HG03095 (cell line): ENCODE measurements around the gene GNPTG.

Experiments
- ATAC-seq: cut with Tn5 transposase; IDR thresholded peaks from one replicate; pipeline ENCODE4 v1.9.1; 2021; ENCODE audit warnings: moderate library complexity; ENCODE audit not compliant: unreplicated experiment

GNPTG gene

GRCh38 chr16:1392826-1393225 lies 41.1 kb downstream of the GNPTG start:
- ATAC-seq: no peak

GRCh38 chr16:1393613-1394176 lies 42.0 kb downstream of the GNPTG start:
- no peak for ATAC-seq

GRCh38 chr16:1394367-1394951 lies 42.7 kb downstream of the GNPTG start:
- no peak for ATAC-seq

GRCh38 chr16:1395444-1396031 lies 43.8 kb downstream of the GNPTG start:
- no peak for ATAC-seq

GRCh38 chr16:1397779-1398178 lies 46.0 kb downstream of the GNPTG start:
- ATAC-seq: no peak

- no peak for ATAC-seq
These were observed 46.6 kb downstream of the GNPTG start for GRCh38 chr16:1398351-1398750.

- ATAC-seq: no peak
These were observed 47.3 kb downstream of the GNPTG start for GRCh38 chr16:1398826-1399581.

GRCh38 chr16:1401061-1401757 lies 49.5 kb downstream of the GNPTG start:
- ATAC-seq: no peak

GRCh38 chr16:1401758-1402154 lies 50.0 kb downstream of the GNPTG start:
- no peak for ATAC-seq

- no peak for ATAC-seq
These were observed 51.3 kb downstream of the GNPTG start for GRCh38 chr16:1403036-1403435.

- ATAC-seq: no peak
These were observed 52.0 kb downstream of the GNPTG start for GRCh38 chr16:1403733-1404132.

- no peak for ATAC-seq
These were observed 56.0 kb downstream of the GNPTG start for GRCh38 chr16:1407753-1408152.

GRCh38 chr16:1408171-1408837 lies 56.6 kb downstream of the GNPTG start:
- ATAC-seq: peak; percentile 63

- ATAC-seq: no peak
These were observed 61.1 kb downstream of the GNPTG start for GRCh38 chr16:1412847-1413246.
